Activated T-cell treated with anti-CD3 and anti-CD28 coated beads for 1 hour (primary cell): ENCODE data around the gene GALNT2.

Experiments
- DNase-seq: peaks from one replicate; pipeline ENCODE4 v3.0.0-alpha.2; 2020; ENCODE audit warnings: low read depth

GALNT2 gene

GRCh38 chr1:230050973-230051735, 15.9 kb upstream of the GALNT2 start:
- no peak for DNase-seq

GRCh38 chr1:230052018-230052417, 15.0 kb upstream of the GALNT2 start:
- no peak for DNase-seq

GRCh38 chr1:230052665-230053064, 14.4 kb upstream of the GALNT2 start:
- DNase-seq: no peak

GRCh38 chr1:230054092-230054749, 12.8 kb upstream of the GALNT2 start:
- no peak for DNase-seq

GRCh38 chr1:230056098-230056497, 10.9 kb upstream of the GALNT2 start:
- no peak for DNase-seq

- DNase-seq: no peak
Measured at GRCh38 chr1:230057100-230057499, 9.9 kb upstream of the GALNT2 start.

- DNase-seq: no peak
Measured at GRCh38 chr1:230057681-230058565, 9.1 kb upstream of the GALNT2 start.

- no peak for DNase-seq
Measured at GRCh38 chr1:230058626-230059025, 8.4 kb upstream of the GALNT2 start.

GRCh38 chr1:230061801-230062200, 5.2 kb upstream of the GALNT2 start:
- DNase-seq: no peak

- DNase-seq: no peak
Measured at GRCh38 chr1:230062521-230062920, 4.5 kb upstream of the GALNT2 start.

- no peak for DNase-seq
Measured at GRCh38 chr1:230064283-230064682, 2.8 kb upstream of the GALNT2 start.

GRCh38 chr1:230065161-230065560, 1.9 kb upstream of the GALNT2 start:
- DNase-seq: no peak

- no peak for DNase-seq
Measured at GRCh38 chr1:230065571-230065970, 1.5 kb upstream of the GALNT2 start.

GRCh38 chr1:230066031-230066430, 1.0 kb upstream of the GALNT2 start:
- DNase-seq: no peak

GRCh38 chr1:230067419-230067870, 407 bp downstream of the GALNT2 start:
- peak; percentile 7 for DNase-seq

GRCh38 chr1:230067871-230068620, 1.0 kb downstream of the GALNT2 start:
- DNase-seq: peak; percentile 5

GRCh38 chr1:230068621-230068873, 1.5 kb downstream of the GALNT2 start:
- no peak for DNase-seq

GRCh38 chr1:230068952-230069684, 2.1 kb downstream of the GALNT2 start:
- DNase-seq: no peak

GRCh38 chr1:230069796-230070195, 2.8 kb downstream of the GALNT2 start:
- no peak for DNase-seq

GRCh38 chr1:230070321-230071208, 3.5 kb downstream of the GALNT2 start:
- DNase-seq: no peak
